ENCODE data around the gene NECTIN1.

The NECTIN1 gene

DNA sequence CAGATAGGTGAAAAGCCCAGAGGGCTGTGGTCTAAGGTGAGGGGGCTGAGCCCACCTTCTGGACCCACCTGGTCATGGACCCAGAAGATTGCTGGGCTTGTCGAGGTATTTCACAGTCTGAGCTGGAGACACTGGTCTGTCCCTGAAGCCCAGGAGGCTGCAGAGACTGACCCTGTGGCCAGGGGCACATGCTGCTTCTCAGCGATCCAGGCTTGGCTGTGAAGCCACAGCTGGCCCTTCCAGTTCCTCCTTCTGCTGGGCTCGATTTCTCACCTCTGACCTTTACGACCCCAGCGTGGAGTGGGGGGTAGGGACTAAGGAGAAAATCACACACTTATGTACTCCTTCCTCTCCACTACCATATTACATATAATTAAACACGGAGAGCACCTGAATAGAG is 88.5 kb downstream of the NECTIN1 start:
- DNase-seq (ENCODE audit: low spot score), result no peak

DNA sequence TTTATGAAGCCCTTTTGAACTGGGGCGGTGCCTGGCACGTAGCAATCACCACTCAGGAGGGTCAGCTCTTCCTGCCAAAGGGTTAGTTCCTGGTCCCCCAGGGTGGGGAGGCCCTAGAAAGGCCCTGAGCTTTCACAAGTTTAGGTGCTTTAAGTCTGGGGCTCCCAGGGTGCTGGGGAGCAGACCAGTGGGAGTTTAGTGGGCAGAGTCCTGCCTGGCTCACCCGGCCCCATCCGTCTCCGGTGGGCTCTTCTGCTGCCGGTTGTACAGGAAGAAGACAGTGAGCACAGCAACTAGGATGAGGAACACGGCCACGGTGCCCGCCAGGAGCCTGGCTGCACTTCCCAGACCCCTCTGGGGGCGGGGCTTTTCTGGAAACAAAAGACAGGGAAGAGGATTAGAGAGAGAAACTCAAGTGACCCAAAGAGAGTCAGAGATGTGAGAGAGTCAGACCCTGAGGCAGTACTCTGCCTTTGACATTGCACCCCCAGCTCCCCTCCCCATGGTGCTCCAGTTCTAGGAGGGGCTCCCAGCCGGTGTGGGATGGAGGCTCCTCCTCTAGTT is 89.3 kb downstream of the NECTIN1 start:
- no peak for DNase-seq (ENCODE audit: low spot score)

GRCh38 chr11:119638851-119639250 is 90.1 kb downstream of the NECTIN1 start:
- no peak for DNase-seq (ENCODE audit: low spot score)

DNA sequence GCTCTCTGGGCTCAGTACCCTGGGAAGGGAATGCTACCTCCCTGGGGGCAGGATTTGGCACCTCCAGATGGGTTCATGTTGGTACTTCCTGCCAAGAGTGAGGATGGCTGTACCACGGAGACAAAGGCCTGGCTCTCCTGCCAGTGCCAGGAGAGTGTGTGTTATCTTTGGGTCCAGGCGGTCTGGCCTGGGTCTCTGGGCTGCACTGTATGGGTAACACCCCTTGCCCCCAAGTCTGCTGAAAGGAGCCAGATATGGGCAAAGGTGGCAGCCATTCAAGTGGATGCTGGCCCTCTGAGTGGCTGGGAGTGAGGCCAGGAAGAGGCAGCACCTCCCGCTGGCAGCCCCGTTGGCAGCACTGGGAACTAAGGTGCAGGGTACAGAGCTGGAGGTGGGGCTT is 91.5 kb downstream of the NECTIN1 start:
- DNase-seq (ENCODE audit: low spot score), result no peak

DNA sequence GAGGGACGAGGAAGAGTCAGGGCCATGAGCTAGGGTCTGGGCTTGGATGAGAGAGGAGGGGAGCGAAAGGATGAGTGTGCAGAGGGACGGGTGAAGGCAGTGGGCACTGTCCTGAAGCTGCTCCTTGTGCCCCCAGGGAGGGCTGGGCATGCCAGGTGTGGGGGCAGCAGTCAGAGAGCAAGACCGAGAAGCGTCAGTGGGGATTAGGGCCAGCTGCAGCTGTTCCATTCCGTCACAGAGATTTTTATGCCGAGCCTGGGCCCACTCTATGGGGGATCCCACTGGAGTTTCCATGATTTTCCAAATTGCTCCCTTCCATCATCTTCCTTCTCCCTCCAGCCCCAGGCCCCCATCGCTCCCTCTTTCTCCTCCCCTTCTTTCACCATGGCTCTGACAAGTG is 93.2 kb downstream of the NECTIN1 start:
- DNase-seq (ENCODE audit: low spot score), result no peak

DNA sequence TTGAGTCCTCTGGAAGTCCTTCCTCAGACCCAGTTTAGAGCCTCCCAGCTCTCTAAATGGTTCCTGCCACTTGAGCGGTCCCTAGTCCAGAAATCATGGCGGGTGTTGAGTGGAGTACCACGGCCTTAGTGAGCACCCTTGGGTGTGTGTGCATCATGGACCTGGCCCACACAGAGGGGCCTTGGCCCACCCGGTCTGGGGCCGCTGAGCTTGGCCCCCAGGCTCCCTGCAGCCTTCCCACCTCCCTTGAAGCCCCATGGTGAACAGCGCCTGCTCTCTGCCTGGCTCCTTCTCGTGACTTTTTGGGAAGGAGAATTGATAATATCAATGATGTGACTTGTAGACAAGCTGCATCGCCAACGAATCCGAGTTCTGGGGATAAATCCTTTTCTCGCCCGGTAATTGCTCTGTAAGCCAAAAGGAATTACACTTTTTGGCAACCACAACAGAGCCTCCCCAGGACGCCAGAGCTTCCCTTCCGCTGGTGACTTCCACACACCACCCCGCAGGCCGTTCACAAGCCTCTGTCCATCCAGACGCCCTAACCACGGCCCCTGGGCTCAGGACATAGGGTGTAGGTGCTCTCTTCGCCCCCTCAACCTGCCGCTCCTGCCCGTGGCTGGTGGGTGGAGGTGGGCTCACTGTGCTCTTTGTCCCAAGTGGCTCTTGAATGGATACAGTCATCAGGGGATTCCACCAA is 93.8 kb downstream of the NECTIN1 start:
- DNase-seq (ENCODE audit: low spot score), result no peak

DNA sequence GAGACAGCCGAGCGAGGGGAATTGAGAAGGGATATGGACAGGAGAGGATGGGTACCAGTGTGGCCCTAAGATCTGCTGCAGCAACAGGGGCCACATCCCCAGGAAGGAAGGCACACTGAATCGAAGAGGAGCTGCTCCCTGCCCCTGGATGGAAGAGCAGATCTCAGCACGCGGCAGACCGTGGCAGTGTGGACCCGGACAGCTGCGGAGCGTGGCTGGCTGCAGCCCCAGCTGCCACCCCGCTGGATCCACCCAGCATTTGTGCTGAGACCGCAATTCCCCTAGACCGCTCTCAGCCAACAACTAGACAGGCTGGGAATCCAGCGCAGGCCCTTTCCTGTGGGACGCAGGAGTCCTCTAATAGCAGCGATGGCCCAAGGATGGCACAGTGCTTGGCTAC is 94.7 kb downstream of the NECTIN1 start:
- DNase-seq (ENCODE audit: low spot score), result no peak

DNA sequence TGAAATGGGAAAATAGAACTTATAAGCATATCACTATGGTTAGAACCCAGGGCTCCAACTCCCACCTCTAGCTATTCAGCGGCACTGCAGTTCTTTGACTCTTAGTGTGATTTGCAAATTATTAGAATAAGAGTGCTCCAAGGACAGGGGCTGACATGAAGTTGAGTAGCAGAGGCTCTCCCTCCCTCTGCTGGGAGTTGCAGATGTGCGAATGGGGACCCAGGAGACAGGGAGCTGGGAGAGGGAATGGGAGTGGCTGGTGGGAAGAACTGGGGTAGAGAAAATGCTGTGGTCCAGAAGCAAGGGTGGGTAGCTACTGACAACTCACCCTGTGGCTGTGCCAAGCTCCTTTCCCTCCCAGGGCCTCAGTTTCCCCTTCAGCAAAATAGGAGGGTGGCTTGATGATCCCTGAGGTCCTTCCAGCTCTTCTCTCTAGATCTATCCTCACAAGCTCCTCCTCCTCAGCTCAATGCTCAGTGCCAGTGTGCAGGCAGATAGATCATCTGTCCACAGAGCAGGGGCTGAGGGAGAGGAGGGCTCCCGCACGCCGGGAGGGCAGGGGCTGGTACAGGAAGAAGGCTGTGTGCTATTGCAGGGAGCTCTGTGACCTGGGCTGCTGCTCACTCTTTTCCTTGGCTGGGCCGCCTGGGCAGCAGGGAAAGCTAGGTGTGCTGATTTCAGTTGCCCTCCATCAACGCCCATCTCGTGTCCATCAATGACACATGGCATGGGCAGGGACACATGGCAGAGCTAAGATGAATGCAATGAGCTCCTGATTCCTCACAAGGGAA is 99.0 kb downstream of the NECTIN1 start:
- DNase-seq (ENCODE audit: low spot score), result no peak

- DNase-seq (ENCODE audit: low spot score), result no peak
These were observed 99.9 kb downstream of the NECTIN1 start for GRCh38 chr11:119629085-119629484.

DNA sequence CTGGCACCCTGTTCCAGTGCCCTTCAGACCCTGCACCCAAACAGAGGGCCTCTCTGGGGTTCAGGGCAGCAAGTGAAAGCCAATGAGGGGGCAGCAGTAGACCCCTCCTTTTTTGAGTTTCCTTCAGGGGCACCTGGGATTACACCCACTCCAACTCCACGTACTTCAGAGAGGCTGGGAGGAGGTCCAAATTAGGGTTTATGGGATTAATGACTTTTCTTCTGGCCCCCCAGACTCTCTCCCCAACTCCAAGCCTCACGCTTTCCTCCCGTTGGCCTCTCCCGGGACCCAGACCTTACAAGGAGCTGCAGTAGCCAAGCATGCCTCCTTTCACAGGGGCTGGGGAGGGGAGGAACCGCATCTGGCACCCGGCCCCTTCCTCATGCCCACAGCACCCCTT is 101.7 kb downstream of the NECTIN1 start:
- no peak for DNase-seq (ENCODE audit: low spot score)

GRCh38 chr11:119626871-119627270 is 102.1 kb downstream of the NECTIN1 start:
- DNase-seq (ENCODE audit: low spot score), result no peak

GRCh38 chr11:119626197-119626841 is 102.7 kb downstream of the NECTIN1 start:
- no peak for DNase-seq (ENCODE audit: low spot score)

DNA sequence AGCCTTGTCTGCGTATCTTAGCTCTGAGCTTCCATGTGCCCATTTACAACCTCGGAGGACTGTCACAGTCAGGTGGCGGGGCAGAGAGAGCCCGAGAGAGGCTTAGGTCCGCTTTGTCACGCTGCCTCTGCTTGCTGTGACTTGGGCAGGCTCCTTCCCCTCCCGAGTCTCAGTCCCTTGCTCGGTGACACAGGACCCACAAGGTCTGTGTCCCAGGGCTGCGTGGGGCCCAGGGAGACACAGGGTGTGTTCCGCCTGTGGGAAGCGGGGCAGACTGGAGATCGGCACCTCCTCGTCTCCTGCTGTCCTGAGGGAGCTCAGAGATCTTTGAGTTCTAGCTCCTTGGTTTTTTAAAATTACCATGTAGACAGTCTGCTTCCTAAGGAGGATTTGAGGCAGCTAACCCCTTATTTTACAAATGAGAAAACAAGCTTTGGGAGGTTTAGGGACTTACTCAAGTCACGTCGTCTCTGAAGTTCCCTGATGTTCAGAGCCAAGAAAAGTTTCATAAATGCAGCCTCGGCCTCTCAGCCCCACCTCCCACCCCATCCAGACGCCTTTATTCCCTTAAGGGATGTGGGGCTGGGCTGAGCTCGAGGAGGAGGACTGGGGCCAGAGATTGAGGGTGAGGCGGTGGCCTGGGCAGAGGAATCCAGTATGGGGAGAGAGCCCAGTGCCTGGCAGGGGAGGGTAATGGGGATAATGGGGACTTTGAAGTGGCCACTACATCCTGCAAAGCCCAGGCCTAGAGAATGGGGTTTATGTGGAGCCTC is 103.6 kb downstream of the NECTIN1 start:
- no peak for DNase-seq (ENCODE audit: low spot score)

DNA sequence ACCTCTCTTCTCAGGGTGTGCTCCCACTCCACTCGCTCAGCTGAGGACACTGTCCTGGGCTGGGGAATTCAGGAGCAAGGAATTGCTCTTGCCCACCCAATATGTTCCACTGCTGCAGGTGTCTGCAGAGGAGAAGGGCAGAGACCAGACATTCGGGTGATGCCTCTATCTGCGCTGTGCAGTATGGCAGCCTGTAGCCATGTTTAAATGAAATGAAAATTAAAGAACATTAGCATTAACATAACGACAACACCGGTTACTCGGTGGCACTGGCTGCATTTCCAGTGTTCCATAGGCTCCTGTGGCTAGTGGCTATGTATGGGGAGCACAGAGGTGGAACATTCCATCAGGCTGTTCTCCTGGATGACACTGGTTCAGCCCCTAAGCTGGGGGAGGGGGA is 104.4 kb downstream of the NECTIN1 start:
- DNase-seq (ENCODE audit: low spot score), result no peak

DNA sequence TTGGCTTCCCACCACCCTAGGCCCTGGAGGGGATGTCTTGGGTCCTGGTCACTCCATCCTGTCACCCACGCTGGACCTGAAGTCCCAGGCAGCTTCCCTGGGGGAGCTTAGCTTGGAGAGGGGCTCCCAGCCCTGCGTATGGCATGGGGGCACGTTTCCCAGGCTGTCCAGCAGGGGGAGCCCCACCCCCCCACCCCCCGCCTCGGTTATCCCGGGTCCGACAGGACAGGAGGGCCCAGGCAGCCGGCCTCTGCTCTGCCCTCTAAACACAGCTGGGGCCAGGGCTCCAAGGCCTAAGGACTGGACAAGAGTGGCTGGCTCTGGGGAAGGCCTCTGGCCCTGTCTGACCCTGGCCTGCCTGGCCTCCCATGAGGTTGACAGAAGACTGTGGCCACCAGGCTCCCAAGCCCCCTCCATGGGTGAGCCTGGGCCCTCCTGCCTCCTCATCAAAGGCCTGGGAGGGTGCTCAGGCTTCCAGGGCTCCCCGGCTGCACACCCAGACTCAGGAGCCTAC is 104.8 kb downstream of the NECTIN1 start:
- DNase-seq (ENCODE audit: low spot score), result peak; percentile 77

GRCh38 chr11:119623682-119624081 is 105.3 kb downstream of the NECTIN1 start:
- DNase-seq (ENCODE audit: low spot score), result no peak

GRCh38 chr11:119622454-119623143 is 106.4 kb downstream of the NECTIN1 start:
- DNase-seq (ENCODE audit: low spot score), result no peak

DNA sequence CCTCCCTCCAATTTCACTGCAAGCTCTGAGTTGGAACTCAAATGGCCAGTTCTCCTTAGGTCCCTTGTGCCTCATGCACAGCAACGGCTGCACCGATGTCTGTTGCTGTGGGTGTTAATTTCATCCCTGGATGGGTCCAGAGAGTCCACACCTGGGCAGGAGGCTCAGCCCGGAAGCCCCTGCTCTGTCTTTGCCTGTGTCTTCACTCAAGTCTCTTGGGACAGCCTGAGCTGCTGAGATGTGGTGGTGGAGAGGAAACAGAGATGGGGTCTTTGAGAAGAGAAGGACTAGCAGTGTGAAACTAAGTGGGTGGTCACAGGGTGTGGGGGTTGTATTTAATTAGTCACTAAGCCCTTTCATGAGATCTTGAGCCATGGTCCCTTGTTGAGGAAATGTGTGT is 109.3 kb downstream of the NECTIN1 start:
- no peak for DNase-seq (ENCODE audit: low spot score)

- DNase-seq (ENCODE audit: low spot score), result no peak
These were observed 110.6 kb downstream of the NECTIN1 start for GRCh38 chr11:119618208-119618909.

GRCh38 chr11:119617340-119617713 is 111.7 kb downstream of the NECTIN1 start:
- no peak for DNase-seq (ENCODE audit: low spot score)

All from HuH-7 (cell line).